Right cardiac atrium (tissue), 5 donors: ENCODE results near the gene NKD2. TPM values are rescaled to one million over a fixed set of nuclear protein-coding genes. Genes with fewer than 3 reads are reported as not detected.
A peak's percentile ranks its signal among the peaks of the same experiment; 100 is the strongest.

Experiments
- ATAC-seq, 2 donors: fragments of 200-7000 bp; cut with Tn5 transposase; one replicate each; pipeline versions ENCODE4 v1.8.0 to v1.9.1; 2020; ENCODE audit warnings: moderate library complexity in 2 of 2, mild to moderate bottlenecking in 1 of 2
- DNase-seq, 3 donors: peaks; one replicate each; pipeline ENCODE4 v3.0.0-alpha.2; 2020
- H3K27ac ChIP-seq: one replicate; pipeline ENCODE4 v1.5.1; 2013; ENCODE audit warnings: mild to moderate bottlenecking, low read length, control low read depth, moderate library complexity
- H3K27me3 ChIP-seq: one replicate; pipeline ENCODE4 v1.6.1; 2013; ENCODE audit not compliant: control insufficient read depth, insufficient read depth
- H3K4me1 ChIP-seq: one replicate; pipeline ENCODE4 v1.6.1; 2013; ENCODE audit warnings: low read length; ENCODE audit not compliant: control insufficient read depth, insufficient read depth
- H3K4me3 ChIP-seq: one replicate; pipeline ENCODE4 v1.5.1; 2013; ENCODE audit warnings: low read length, control low read depth
- H3K9me3 ChIP-seq: one replicate; pipeline ENCODE4 v1.6.1; 2013; ENCODE audit warnings: low read length; ENCODE audit not compliant: control insufficient read depth
- WGBS: extraction: QIAGEN DNeasy Blood & Tissue Kit; methylation state at CpG from one replicate; pipeline ENCODE4 v1.1.7; 2013; 5-methylcytosine and 5-hydroxymethylcytosine counted together
- intact Hi-C, 4 donors: fragments of 100-400 bp; cut with DNase I; formaldehyde crosslinking; loops; one replicate each; pipeline versions ENCODE4 v1.11.0 to v1.14.0; 2022 to 2023
- polyA plus RNA-seq: library from polyadenylated mRNA; stranded (reverse); fragments of 200-250 nt; gene quantifications from one replicate; pipeline ENCODE4 v1.2.3, GENCODE V29; 2013
- total RNA-seq, 4 donors: library from RNA; stranded (reverse); fragmentation: NEBNext Ultra II Directional; extraction: Animal tissue kit (Norgen Biotek cat#: 25700); gene quantifications; one replicate each; pipeline ENCODE4 v1.2.1, GENCODE V29; 2021
- donor health status: healthy with polysubstance abuse.
- donor health status: DM: no; HTN: yes; CAD: no.
- donor health status: DM: no; HTN: no; CAD: no.
- donor health status: DM: no; HTN: yes; CAD: no; lungs with severe emphysema.
- donor health status: DM: yes; HTN: yes; CAD: no.

NKD2 gene
- total and polyA plus RNA-seq, 5 donors, result 1.9 to 8.6 (median 2.6) TPM

DNA sequence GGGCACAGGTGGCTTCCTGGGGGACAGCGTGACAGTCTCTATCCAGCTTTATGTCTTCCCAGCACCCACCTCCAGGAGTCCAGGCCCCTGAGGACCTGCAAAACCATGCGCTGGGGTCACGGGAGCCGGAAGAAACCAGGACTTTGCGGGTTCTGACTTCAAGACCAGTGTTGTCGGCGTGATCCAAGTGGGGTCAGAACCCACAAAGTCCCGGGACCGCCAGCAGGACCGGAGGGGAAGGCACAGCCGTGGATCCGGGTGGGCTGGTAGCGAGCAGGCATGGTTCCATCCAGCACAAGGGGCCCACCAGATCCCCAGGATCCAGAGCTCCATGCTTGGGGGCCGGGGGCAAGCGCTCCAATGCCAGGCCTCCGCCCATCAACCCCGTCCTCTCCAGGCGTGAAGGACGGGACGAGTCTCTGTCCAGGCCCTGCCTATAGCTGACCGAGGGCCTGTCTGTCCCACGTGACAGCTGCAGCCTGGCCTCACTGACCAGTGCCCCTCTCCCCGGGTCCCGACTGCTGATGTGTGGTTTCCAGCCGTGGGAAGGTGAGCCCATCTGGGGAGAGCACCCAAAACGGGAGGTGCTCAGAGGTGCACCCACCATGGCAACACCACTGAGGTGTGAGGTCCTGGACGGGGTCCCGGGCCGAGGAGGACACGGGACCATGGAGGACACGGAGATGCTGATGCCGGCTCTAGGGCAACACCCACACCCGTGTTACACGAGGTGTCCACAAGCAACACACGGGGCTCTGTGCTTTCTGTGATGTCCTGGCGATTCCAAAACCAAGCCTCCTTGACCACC, 54.4 kb downstream of the NKD2 start:
- Histone ChIP-seq H3K27me3 (no peaks in the 10 kb centered on the region), H3K4me3 (no peak overlapping the region), H3K4me1 (no peaks in the 10 kb centered on the region), H3K27ac (no peak overlapping the region), H3K9me3 (no peaks in the 10 kb centered on the region)
- ATAC-seq, result no peak
- intact Hi-C loops, result no loop called here
- 91% methylated on average over 36 of the region's 36 CpGs for WGBS
- peak; percentile 12 to 48 (median 42) for DNase-seq

DNA sequence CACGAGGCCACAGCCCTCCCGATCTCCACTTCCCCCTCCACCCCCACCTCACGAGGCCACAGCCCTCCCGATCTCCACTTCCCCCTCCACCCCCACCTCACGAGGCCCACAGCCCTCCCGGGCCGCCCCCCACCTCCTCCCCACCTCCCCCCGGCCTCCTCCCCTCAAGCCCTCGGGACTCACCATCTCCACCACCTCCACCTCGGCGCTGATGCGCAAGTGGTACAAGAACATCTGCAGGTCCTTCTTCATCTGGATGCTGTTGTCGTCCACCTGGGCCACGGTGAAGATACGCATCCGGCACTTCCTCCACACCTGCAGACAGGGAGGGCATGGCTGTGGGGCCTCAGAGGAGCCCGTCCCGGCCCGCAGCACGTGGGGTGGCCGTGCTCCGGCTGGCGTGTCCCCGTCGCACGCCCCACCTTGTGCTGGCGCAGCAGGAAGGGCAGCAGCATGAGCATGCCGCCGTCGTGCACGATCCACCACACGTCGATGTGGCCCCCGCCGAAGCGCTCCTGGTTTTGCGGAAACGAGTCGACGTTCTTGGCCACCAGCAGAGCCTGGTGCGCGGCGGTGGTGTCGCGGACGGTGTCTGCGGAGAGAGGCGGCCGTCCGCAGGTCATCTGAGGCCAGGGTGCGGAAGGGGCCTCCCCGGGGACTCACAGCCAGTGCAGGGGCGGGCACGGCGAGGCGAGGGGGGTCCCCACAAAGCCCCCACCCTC, 55.2 kb downstream of the NKD2 start:
- DNase-seq (peak; percentile 10 to 59 (median 58)), ATAC-seq (no peak)
- 93% methylated on average over 56 of the region's 56 CpGs for WGBS
- H3K27me3 ChIP-seq, result no peaks in the 10 kb centered on the region
- no peak overlapping the region for H3K4me3 ChIP-seq
- H3K9me3 ChIP-seq, result no peaks in the 10 kb centered on the region
- no peak overlapping the region for H3K27ac ChIP-seq
- intact Hi-C loops, result no loop called here
- no peaks in the 10 kb centered on the region for H3K4me1 ChIP-seq

DNA sequence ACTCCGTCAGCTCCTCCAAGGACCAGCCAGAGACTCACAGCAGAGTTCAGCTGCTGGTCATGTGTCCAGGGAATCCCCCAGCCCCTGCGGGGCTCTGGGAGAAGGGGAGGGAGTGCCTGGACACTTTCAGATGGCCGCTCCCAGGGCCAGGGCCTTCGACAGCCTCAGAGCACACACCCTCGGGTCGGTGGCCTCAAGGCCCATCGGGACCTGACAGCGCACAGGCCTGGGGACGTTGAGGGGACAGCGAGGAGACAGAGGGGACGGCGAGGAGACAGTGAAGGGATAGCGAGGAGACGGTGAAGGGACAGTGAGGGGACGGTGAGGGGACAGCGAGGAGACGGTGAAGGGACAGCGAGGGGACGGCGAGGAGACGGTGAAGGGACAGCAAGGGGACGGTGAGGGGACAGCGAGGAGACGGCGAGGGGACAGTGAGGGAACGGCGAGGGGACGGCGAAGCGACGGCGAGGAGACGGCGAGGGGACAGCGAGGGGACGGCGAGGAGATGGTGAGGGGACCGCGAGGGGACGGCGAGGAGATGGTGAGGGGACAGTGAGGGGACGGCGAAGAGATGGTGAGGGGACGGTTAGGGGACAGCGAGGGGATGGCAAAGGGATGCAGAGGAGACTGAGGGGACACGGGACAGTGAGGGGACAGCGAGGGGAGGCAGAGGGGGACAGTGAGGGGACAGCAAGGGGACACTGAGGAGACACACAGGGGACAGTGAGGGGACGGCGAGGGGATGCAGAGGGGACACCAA, 56.0 kb downstream of the NKD2 start:
- ATAC-seq, result no peak
- Histone ChIP-seq H3K4me1 (no peaks in the 10 kb centered on the region), H3K27me3 (no peaks in the 10 kb centered on the region), H3K9me3 (no peaks in the 10 kb centered on the region), H3K4me3 (no peak overlapping the region), H3K27ac (no peak overlapping the region)
- intact Hi-C loops, result no loop called here
- DNase-seq, result peak in 1 of 3 donors; percentile 51
- WGBS, result 89% methylated on average over 49 of the region's 49 CpGs

- Histone ChIP-seq H3K4me1 (no peaks in the 10 kb centered on the region), H3K27ac (no peak overlapping the region), H3K9me3 (no peaks in the 10 kb centered on the region), H3K4me3 (no peak overlapping the region), H3K27me3 (no peaks in the 10 kb centered on the region)
- peak; percentile 10 to 42 (median 37) for DNase-seq
- 92% methylated on average over 26 of the region's 26 CpGs for WGBS
- intact Hi-C loops, result no loop called here
- no peak for ATAC-seq
Observed at GRCh38 chr5:1065143-1065750, 56.6 kb downstream of the NKD2 start.

DNA sequence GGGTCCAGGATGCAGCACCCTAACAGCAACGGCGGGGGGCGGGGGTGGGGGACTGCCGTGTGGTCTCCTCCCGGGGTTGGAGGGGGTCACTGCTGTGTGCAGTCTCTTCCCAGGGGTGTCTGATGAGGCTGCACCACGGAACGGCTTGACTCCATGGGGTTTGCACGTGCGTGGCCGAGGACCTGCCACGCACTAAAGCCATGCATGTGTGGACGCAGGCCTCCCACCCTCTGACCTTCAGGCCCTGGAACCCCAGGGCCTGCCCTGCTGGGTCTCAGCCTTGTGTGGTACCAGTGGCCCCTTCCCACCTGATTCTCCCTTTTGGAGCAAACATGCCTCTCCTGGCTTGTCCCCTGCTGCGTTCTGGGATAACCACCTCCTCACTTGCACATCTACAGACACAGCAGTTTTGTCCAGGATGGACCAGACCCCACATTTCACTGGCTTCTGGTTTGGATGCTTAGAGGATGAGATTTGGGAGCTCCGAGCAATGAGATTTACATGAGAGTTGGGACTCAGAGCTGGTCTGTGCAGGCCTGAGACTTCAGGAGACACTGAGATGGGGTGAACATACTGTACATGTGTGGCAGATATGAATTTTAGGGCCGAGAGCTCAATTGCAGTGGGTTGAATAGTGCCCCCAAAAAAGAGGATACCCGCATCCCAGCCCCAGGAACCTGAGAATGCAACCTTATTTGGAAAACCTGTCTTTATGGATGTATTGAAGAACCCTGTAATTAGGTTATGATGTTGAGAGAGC, 57.5 kb downstream of the NKD2 start:
- DNase-seq (peak in 1 of 3 donors; percentile 35), ATAC-seq (no peak)
- WGBS, result 94% methylated on average over 16 of the region's 16 CpGs
- Histone ChIP-seq H3K4me1 (no peaks in the 10 kb centered on the region), H3K4me3 (no peak overlapping the region), H3K27me3 (no peaks in the 10 kb centered on the region), H3K9me3 (no peaks in the 10 kb centered on the region), H3K27ac (no peak overlapping the region)
- intact Hi-C loops, result no loop called here

GRCh38 chr5:1066676-1067075, 58.1 kb downstream of the NKD2 start:
- 85% methylated on average over 12 of the region's 12 CpGs for whole genome bisulfite sequencing
- ATAC-seq (no peak), DNase-seq (peak in 1 of 3 donors; percentile 25)
- Histone ChIP-seq H3K27me3 (no peaks in the 10 kb centered on the region), H3K4me3 (no peak overlapping the region), H3K4me1 (no peaks in the 10 kb centered on the region), H3K27ac (no peak overlapping the region), H3K9me3 (no peaks in the 10 kb centered on the region)
- intact Hi-C loops, result no loop called here

DNA sequence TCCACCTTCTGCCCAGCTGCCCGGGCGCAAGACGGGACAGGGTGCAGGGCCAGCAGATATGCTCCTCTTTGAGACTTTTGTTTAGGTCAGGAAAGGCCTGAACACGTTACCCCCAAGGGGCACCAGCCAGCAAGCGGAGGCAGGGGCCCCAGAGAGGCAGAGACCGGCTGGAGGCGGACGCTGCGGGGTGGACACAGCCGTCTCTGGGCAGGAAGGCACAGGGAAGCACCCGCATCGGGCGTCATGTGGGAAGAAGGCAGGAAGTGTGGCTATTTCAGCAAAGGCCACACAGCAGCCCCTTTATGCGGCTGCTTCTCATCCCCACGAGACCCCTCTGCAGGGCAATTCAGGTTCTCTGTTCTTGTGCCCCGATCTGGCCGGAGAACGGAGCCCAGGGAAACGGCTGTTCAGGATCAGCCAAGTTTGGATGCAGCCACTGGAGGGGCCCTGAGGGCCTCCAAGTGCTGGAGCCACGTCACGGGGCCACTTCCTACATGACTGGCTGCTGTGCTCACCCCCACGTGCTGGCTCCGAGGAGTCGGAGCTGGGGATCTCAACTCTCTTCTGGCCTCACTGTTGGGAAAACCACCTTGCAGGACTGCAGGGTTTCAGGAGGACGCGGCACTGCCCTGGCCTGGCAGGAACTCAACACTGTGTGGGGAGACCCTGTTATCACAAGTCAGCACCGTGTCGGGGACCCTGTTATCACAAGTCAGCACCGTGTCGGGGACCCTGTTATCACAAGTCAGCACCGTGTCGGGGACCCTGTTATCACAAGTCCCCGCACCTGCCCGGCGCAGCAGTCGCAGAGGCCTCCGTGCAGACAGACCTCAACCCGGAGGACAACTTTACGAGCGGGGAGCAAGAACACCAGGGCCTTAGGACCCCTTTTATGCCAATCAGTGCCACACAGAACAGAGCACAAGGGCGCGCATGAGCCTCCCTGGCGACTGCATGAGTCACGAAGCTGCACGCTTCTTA, 58.8 kb downstream of the NKD2 start:
- H3K27me3 ChIP-seq, result no peaks in the 10 kb centered on the region
- no peak overlapping the region for H3K27ac ChIP-seq
- peak; percentile 42 to 43 for ATAC-seq
- no peak overlapping the region for H3K4me3 ChIP-seq
- no peaks in the 10 kb centered on the region for H3K9me3 ChIP-seq
- no peaks in the 10 kb centered on the region for H3K4me1 ChIP-seq
- DNase-seq, result peak; percentile 56 to 78 (median 72)
- WGBS, result 55% methylated on average over 45 of the region's 45 CpGs
- intact Hi-C loops, result no loop called here

- no peaks in the 10 kb centered on the region for H3K9me3 ChIP-seq
- no peak overlapping the region for H3K27ac ChIP-seq
- intact Hi-C loops, result no loop called here
- H3K4me3 ChIP-seq, result no peak overlapping the region
- no peaks in the 10 kb centered on the region for H3K4me1 ChIP-seq
- peak; percentile 68 to 91 (median 86) for DNase-seq
- 72% methylated on average over 34 of the region's 34 CpGs for WGBS
- H3K27me3 ChIP-seq, result no peaks in the 10 kb centered on the region
- ATAC-seq, result peak; percentile 79 to 88
Observed at GRCh38 chr5:1068204-1068894, 59.7 kb downstream of the NKD2 start.
